Medulla oblongata (tissue), 1 donor: ENCODE results near the gene AMN.

Experiments
- DNase-seq: peaks from one replicate; pipeline ENCODE4 v3.0.0-alpha.2; 2015; ENCODE audit errors: extremely low spot score

AMN gene

DNA sequence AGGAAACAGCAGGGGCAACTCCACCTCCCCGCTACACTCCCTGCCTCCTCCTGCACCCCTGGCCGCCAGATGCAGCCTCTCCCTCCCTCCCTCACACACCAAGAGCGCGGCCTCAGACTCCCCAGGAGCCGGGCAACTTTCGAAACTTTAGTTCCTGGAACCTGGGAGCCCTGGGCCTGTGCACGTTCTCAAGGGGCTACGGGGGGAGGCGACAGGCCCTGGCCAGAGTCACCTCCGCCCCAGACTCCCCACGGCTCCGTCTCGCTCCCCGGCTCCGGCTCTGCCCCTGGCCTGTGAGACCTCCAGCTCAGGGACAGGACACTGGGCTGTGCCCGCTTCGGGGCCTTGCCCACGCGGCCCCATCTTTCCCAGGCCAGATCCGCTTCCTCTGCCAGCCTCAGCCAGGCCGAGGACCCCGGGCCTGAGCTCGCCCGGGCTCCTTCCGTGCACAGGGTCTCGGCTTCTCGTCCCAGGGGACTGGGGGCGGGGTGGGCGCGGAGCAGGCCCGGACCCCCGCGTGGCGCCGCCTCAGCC is 5.5 kb downstream of the AMN start:
- DNase-seq = no peak

DNA sequence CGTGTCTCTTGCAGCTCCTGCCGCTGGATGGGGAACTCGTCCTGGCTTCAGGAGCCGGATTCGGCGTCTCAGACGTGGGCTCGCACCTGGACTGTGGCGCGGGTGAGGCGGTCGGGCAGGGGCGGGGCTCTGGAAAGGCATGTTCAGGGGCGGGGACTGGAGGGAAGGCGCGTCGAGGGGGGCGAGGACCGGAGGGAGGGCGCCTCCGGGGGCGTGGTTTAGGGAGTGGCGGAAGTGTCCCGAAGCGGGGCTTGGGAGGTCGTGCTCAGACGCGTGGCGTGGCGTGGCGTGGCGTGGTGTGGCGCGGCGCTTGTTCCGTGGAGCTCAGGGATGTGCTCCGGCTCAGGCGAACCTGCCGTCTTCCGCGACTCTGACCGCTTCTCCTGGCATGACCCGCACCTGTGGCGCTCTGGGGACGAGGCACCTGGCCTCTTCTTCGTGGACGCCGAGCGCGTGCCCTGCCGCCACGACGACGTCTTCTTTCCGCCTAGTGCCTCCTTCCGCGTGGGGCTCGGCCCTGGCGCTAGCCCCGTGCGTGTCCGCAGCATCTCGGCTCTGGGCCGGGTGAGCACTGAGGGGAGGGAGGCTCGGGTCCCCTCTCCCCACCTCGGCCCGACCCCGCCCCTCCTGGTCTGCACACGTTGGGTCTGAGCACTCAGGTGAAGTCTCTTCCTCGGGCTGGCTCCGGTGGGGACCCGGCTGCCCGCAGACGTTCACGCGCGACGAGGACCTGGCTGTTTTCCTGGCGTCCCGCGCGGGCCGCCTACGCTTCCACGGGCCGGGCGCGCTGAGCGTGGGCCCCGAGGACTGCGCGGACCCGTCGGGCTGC is 6.2 kb downstream of the AMN start:
- no peak for DNase-seq

DNA sequence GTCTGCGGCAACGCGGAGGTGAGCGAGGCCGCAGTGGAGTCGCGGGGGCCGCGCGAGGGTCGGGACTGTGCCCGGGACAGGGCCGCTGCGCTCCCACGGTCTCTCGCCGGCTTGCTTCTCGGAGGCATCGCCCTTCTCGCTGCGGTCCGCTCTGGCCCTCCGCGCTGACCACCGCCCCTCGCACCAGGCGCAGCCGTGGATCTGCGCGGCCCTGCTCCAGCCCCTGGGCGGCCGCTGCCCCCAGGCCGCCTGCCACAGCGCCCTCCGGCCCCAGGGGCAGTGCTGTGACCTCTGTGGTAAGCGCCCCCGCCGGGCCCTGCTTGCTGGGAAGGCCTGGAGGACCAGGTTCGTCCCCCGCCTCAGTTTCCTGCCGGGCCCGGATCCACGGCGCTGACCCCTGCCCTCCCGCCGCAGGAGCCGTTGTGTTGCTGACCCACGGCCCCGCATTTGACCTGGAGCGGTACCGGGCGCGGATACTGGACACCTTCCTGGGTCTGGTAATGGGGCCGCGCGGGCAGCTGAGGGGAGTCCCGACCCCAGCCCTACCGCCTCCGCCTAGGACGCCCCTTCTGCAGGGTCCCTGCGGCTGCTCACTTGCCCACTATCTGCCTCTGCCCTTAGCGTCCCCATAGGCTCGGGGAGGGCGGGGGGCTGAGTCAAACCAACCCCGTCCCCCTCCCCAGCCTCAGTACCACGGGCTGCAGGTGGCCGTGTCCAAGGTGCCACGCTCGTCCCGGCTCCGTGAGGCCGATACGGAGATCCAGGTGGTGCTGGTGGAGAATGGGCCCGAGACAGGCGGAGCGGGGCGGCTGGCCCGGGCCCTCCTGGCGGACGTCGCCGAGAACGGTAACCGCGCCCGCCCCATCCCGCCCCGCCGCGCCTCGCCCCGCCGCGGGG is 7.0 kb downstream of the AMN start:
- no peak for DNase-seq

GRCh38 chr14:102930138-102930752 is 7.8 kb downstream of the AMN start:
- no peak for DNase-seq

DNA sequence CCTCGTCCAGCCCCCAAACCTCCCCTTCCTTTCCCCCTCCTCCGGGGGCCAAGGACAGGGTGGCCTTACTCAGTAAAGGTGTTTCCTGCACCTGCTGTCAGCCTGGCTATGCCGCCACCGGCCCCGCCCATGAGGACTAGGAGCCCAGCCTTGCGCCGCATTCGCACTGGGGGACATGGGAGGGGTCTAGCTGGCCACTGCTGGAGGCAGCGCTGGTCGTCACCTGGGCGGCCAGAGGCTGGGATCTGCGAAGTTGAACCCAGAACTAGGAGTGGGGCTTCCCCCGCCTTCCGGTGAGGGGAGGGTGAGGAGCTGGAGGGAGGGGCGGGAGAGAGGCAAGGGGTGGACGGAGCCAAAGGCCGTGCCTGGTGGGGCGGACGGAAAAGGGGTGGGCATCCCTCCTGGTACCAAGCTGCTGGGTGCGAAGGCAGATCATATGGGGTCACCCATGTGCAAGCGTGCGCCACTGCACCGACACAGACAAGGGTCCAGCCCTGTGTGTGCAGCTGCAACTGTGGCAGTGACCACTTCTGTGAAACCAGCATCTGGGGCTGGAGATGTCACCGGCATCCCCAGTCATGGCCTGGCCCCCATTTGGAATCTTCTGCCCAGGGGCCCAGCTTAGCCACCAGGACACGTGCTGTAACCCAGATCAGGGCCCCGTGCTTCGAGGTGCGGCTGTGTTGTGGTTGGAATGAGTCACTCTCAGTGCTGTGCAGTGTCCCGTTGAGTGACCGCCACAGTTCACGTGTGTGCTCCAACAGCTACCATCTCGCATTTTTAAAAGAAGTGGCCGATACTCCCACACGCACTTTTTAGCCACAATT is 8.5 kb downstream of the AMN start:
- no peak for DNase-seq

GRCh38 chr14:102931580-102932285 is 9.3 kb downstream of the AMN start:
- no peak for DNase-seq

GRCh38 chr14:102932484-102933248 is 10.2 kb downstream of the AMN start:
- no peak for DNase-seq

DNA sequence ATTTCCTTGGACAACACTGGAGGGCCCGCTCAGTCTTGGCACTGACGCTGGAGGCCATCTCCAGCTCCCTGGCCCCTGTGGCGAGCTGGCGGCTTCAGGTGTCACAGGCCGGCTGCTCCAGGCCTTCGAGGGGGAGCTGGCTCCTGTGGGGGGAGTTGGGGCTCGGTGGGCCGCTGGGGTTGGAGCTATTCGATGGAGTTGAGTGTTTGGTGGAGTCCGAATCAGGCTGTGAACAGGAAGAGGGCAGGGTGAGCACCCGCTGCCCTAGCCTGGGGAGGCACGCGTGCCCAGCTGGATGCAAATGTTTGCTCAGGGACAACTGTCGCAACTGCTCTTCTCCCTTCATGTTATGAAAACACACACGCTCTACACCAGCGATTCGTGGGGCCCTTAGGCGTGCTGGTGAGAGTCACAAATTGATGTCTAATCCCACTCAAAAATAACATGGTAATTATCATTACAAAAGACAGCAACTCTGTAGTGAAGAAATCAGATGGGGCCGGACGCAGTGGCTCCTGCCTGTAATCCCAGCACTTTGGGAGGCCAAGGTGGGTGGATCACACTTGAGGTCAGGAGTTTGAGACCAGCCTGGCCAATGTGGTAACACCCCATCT is 11.3 kb downstream of the AMN start:
- no peak for DNase-seq

DNA sequence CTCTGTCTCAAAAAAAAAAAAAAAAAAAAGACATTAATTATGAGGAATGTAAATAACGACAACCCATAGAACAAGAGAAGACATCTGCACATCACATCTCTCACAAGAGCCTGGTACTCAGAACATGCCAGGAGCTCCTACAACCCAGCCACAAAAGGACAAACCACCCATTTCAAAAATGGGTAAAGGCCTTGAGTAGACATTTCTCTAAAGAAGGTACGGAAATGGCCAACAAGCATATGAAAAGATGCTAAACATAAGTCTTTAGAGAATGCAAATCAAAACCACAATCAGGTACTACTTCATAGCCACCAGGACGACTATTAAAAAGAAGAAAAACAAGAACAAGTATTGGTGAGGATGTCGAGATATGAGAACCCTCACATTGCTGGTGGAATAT is 13.3 kb downstream of the AMN start:
- DNase-seq = no peak

DNA sequence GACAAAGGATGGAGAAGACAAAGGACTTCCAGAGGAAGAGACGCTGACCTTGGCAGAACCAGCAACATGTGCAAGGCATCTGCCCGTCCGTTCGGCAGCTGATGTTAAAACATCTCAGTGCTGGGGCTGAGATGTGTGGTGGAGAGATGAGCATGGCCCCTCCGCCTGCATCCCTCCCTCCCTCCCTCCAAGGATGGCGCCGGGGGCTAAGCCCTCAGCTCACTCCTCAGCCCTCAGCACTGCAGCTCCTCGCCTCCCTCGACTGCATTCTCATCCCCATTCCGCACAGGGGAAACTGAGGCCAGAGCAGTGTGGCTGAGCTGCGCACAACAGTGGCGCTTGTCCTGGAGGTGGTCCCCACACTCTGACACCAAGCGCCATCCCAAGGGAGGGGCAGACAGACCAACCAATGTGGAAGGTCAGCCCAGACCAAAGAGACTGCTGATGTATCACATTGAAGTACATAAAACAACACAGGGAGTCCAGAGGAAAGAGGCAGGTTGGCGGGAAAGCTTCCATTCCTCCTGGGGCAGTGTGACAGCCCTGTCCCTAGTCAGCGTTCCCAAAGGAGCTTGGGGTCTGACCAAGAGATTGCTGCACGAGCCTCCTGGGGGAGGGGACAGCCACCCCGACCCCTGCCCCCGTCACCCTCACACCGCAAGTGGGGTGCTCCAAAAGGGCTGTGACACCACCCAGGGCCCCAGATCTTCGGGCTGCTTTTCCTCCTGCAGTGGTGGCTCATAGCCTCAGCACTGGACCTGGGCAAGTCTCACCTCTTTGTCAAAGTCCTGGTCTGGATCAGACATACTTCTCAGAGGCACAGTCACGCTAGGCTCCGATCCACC is 15.1 kb downstream of the AMN start:
- DNase-seq = no peak

DNA sequence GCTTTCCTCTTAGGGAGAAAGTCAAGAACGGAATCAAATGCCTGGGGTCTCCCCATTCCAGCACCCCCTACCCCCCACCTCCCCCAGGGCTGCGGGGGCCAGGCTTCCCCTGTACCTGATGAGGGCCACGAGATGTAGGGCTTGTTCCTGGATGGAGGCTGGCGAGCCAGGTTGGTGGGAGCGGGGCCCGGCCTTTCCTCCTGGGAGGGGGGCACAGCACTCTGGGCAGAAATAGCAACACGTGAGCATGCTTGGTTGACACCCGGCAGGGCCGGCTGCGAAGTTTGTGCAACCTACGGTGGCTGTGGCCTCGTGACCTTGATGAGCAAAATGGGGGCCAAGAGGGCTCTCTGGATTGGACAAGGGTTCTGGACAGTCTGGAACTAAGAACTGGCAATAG is 15.7 kb downstream of the AMN start:
- DNase-seq = no peak

DNA sequence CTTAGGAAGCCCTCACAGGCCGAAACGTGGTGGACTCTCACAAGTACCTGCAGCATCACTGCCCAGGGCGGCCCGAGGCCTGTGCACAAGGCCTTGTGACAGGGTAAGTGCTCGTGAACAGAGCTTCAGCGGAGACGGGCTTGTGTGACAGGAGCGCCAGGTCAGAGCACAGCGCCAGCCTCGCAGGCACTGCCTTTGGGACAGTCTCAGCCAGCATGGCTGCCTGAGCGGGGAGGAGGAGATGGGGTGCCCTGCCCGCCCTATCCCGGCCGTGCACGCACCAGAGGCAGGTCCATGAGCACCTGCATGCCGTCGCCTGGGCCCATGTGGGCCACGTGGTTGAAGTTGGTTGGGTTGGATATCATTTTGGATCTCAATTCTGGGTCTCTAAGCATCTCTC is 16.9 kb downstream of the AMN start:
- no peak for DNase-seq

DNA sequence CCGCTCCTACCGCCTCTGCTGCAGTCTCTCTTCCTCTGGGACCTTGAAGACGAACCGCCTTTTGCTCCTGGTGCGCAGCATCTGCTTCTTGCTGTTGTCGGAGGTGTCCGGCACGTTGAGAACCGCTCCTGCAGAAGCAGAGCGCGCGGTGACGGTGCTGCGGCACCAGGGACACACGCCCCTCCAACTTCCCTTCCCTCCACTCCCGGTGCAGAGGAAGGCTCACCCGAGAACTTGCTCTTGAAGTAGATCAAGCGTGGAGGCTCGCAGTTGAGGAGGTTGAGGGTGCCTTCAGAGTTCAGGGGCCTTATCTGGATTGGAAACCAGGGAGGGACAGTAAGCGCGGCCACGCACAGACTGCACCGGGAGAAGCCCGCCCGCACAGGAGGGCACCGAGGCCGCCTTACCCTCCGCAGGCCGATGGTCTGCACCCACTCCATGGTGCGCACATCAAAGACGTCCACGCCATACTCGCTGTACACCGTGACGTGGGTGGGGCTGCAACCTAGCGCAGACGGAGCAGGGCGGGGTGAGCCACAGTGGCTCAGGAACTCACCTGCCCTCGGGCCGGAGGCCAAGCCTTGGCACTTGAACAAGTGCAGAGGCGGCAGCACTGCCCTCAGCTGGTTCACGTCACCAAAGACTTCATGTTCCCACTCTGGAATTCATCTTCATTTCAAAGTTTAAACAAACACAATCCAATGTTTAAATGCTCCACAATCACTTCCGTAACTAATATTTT is 17.5 kb downstream of the AMN start:
- DNase-seq = no peak

GRCh38 chr14:102940729-102941362 is 18.4 kb downstream of the AMN start:
- no peak for DNase-seq

- DNase-seq = no peak
Measured at GRCh38 chr14:102941419-102942011, 19.1 kb downstream of the AMN start.

- no peak for DNase-seq
Measured at GRCh38 chr14:102942069-102942468, 19.6 kb downstream of the AMN start.

- DNase-seq = no peak
Measured at GRCh38 chr14:102943454-102943853, 21.0 kb downstream of the AMN start.
